LNCAP (cell line): ENCODE data around the gene SVOP.

Experiments used
- TF ChIP-seq, protein P1 (sequence below): fragments of 450-650 bp; IDR thresholded peaks from 2 replicates; pipeline ENCODE4 v1.5.1; 2017; ENCODE audit warnings: mild to moderate bottlenecking

SVOP gene

DNA sequence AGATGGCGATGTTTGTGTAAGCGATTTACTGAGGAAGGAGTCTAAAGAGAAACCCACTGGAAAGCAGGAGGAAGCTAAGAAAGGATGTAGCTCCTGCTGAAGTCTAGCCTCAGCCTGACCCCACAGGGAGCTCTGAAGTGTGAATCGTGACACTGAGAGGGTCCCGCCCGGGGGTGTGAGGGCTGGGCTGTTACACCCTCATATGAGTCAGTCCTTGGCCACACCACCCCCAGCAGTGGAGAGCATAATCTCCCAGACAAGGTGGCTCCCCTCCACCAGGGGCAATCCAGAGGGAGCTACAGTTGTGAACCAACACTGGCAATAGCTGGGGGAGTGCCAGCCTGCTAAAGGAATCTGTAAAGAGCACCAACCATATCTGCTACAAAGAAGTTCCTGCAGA is 31.5 kb downstream of the SVOP start:
- TF ChIP-seq, protein P1, sequence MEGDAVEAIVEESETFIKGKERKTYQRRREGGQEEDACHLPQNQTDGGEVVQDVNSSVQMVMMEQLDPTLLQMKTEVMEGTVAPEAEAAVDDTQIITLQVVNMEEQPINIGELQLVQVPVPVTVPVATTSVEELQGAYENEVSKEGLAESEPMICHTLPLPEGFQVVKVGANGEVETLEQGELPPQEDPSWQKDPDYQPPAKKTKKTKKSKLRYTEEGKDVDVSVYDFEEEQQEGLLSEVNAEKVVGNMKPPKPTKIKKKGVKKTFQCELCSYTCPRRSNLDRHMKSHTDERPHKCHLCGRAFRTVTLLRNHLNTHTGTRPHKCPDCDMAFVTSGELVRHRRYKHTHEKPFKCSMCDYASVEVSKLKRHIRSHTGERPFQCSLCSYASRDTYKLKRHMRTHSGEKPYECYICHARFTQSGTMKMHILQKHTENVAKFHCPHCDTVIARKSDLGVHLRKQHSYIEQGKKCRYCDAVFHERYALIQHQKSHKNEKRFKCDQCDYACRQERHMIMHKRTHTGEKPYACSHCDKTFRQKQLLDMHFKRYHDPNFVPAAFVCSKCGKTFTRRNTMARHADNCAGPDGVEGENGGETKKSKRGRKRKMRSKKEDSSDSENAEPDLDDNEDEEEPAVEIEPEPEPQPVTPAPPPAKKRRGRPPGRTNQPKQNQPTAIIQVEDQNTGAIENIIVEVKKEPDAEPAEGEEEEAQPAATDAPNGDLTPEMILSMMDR: no peak

DNA sequence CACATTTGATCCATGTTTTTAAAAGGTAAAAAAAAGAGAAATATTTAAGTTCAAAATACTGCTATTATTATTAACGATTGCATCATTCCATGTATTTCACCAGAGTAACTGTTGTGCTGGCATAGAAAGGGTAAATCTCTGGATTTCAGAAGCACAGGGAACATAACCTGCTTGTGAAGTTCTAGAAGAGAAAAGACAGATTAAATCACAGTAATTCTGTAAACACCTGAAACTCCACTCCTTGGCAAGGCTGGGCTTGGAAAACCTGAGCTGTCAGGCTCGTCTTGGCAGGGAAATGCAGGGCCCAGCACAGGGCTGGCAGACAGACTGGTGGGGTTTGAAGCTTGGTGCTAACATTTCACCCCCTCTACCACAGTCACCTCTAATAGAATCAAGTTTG is 35.1 kb downstream of the SVOP start:
- TF ChIP-seq, protein P1: no peak

DNA sequence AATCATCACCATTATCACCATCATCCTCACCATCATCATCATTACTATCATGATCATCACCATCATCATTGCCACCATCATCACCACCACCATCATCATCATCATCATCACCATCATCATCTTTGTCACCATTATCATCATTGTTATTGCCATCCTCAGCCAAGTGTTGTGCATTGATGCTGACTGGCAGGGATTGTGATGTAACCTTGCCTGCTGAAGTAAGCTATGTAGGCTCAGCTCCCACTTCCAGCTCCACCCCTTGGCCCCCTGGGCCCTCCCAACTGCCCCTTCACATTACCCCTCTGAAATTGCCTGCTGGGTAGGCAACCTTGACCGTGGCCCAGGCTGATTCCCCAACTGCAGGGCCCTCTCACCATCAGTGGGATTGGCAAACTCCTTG is 37.6 kb downstream of the SVOP start:
- TF ChIP-seq, protein P1: no peak

DNA sequence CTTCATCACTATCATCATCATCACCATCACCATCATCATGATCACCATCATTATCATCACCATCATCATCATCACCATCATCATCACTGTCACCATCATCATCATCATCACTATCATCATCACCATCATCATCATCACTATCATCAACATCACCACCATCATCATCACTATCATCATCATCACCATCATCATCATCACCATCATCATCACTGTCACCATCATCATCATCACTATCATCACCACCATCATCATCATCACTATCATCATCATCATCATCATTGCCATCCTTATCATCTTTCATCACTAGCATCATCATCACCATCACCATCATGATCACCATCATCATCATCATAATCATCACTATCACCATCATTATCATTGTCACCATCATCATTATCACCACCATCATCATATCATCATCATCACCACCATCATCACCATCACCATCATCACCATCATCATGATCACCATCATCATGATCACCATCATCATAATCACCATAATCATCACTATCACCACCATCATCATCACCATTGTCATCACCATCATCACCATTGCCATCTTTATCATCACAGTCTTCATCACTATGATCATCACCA is 38.1 kb downstream of the SVOP start:
- TF ChIP-seq, protein P1: no peak

DNA sequence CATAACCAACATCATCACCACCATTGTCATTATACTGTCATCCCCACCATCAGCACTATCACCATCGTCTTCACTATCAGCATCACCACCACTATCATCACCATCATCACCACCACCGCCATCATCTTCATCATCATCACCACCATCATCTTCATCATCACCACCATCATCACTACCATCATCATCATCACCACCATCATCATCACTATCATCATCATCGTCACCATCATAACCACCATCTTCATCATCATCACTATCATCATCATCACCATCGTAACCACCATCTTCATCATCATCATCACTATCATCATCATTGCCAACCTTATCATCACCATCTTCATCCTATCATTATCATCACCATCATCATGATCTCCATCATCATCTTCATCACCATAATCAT is 39.0 kb downstream of the SVOP start:
- TF ChIP-seq, protein P1: no peak

DNA sequence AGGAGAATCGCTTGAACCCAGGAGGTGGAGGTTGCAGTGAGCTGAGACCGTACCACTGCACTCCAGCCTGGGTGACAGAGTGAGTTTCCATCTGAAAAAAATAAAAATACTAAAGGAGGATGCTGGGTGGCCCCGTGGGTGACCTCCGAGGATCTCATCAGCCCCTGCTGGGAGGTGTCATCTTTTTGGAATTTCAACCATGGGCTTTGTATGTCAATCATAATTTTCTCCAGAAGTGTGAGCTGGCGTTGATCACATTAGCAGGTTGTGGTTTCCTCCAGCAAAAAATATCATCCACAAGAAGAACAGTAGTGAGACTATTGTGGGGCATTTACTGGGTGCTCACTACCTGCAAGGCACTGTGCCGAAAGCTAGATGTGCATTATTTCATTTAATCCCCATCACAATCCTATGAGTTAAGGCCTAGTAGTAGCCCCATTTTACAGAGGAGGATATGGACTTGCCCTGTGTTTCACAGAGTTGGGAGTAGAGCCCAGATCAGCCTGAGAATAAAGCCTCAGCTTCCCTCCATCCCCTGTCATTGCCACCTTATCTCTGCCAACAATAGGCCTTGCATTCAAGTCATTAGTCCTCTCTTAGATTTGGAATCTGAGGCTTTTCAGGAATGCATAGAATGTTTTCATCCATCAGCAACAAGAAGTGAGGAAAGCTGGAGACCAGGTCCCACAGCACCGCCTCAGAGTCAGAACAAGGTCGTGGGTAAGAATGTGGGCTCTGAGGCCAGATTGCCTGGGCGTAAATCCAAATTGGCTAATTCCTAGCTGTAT is 39.8 kb downstream of the SVOP start:
- TF ChIP-seq, protein P1: no peak

DNA sequence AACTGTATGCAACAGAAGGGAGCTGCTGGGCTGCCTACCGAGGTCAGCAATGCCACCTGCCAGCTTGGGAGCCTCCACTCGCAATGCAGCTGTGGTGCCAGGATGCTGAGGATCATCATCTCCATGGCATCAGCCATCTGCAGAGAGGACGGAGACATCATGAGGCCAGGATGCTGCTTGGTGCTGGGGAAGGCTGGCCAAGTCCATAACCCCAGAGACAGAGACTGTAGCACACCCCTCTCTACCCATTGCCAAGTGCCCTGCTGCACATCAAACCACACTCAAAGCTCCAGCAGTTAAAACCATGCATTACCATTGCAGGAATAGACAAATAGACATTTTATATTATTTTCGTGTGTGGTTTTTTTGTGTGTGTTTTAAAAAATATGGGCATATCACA is 43.5 kb downstream of the SVOP start:
- TF ChIP-seq, protein P1: no peak
